ENCODE results near the gene SPRYD7. TPM values are rescaled to one million over a fixed set of nuclear protein-coding genes. Genes with fewer than 3 reads are reported as not detected.

The SPRYD7 gene
- total RNA-seq, 1 experiment from 2014 or later = 6.2 TPM

GRCh38 chr13:49874430-49874829, 61.7 kb downstream of the SPRYD7 start:
- Histone ChIP-seq H3K27me3 (ENCODE audit: control insufficient read depth, insufficient read depth, low read length) (no peaks in the 10 kb centered on the region), H3K36me3 (ENCODE audit: control insufficient read depth, insufficient read depth, low read length) (no peaks in the 10 kb centered on the region), H3K4me3 (ENCODE audit: low read depth in 2 of 2, low read length in 2 of 2) (no peak overlapping the region), H3K27ac (ENCODE audit: low read length) (no peak overlapping the region), H3K9me3 (ENCODE audit: control insufficient read depth, insufficient read depth, low read depth, low read length) (peaks cover 17% of the 10 kb centered on the region; the same call in 1 of the 2 replicates), H3K4me1 (ENCODE audit: control insufficient read depth, insufficient read depth, low read length) (no peaks in the 10 kb centered on the region)
- DNase-seq (ENCODE audit: low read depth, low spot score) (no peak), ATAC-seq (no peak)
- POLR2A ChIA-PET = no interaction called here
- in situ Hi-C loops (cut with HindIII; ENCODE audit: low pct_unique_long_range_greater_than_20kb, low sequenced_read_pairs) (no loop called here), intact Hi-C loops (cut with micrococcal nuclease; ENCODE audit: unreplicated experiment) (no loop called here)
- BruUV-seq (replicated peaks) = no TSS peak
- no peak for TF ChIP-seq POLR2AphosphoS5 (IDR thresholded peaks at IDR 0.05; ENCODE audit: low read depth, low read length)
- TF ChIP-seq SIN3A (IDR thresholded peaks at IDR 0.05; ENCODE audit: borderline replicate concordance, insufficient read depth, low read depth, low read length) = no peak
- TF ChIP-seq TCF7L2 (IDR thresholded peaks at IDR 0.05; ENCODE audit: low read depth, low read length) = no peak
- no peak for TF ChIP-seq CTCF (IDR thresholded peaks at IDR 0.05)
- CTCF ChIA-PET = no interaction called here

GRCh38 chr13:49869519-49869918, 66.6 kb downstream of the SPRYD7 start:
- no TSS peak for BruUV-seq (replicated peaks)
- H3K9me3 ChIP-seq (ENCODE audit: control insufficient read depth, insufficient read depth, low read depth, low read length) = peaks cover 4% of the 10 kb centered on the region; the same call in 1 of the 2 replicates
- in situ Hi-C loops (cut with HindIII; ENCODE audit: low pct_unique_long_range_greater_than_20kb, low sequenced_read_pairs) = no loop called here
- no peaks in the 10 kb centered on the region for H3K4me1 ChIP-seq (ENCODE audit: control insufficient read depth, insufficient read depth, low read length)
- H3K27ac ChIP-seq (ENCODE audit: low read length) = no peak overlapping the region
- POLR2A ChIA-PET = no interaction called here
- ATAC-seq (no peak), DNase-seq (ENCODE audit: low read depth, low spot score) (no peak)
- TF ChIP-seq REST (IDR thresholded peaks at IDR 0.05; ENCODE audit: insufficient read depth in 1 of 2, low read depth in 2 of 2, low read length in 1 of 2) (no peak), CTCF (IDR thresholded peaks at IDR 0.05) (peak; percentile 27)
- H3K36me3 ChIP-seq (ENCODE audit: control insufficient read depth, insufficient read depth, low read length) = no peaks in the 10 kb centered on the region
- no peak overlapping the region for H3K4me3 ChIP-seq (ENCODE audit: low read depth in 2 of 2, low read length in 2 of 2)
- intact Hi-C loops (cut with micrococcal nuclease; ENCODE audit: unreplicated experiment) = no loop called here
- CTCF ChIA-PET = no interaction called here
- H3K27me3 ChIP-seq (ENCODE audit: control insufficient read depth, insufficient read depth, low read length) = no peaks in the 10 kb centered on the region

GRCh38 chr13:49867834-49868233, 68.3 kb downstream of the SPRYD7 start:
- CTCF ChIA-PET = no interaction called here
- BruUV-seq (replicated peaks) = no TSS peak
- ATAC-seq (no peak), DNase-seq (ENCODE audit: low read depth, low spot score) (no peak)
- POLR2A ChIA-PET = no interaction called here
- H3K36me3 ChIP-seq (ENCODE audit: control insufficient read depth, insufficient read depth, low read length) = no peaks in the 10 kb centered on the region
- H3K4me3 ChIP-seq (ENCODE audit: low read depth in 2 of 2, low read length in 2 of 2) = no peak overlapping the region
- intact Hi-C loops (cut with micrococcal nuclease; ENCODE audit: unreplicated experiment) = no loop called here
- no peak for TF ChIP-seq TCF7L2 (IDR thresholded peaks at IDR 0.05; ENCODE audit: low read depth, low read length)
- no peak for TF ChIP-seq REST (IDR thresholded peaks at IDR 0.05; ENCODE audit: insufficient read depth in 1 of 2, low read depth in 2 of 2, low read length in 1 of 2)
- TF ChIP-seq POLR2AphosphoS5 (IDR thresholded peaks at IDR 0.05; ENCODE audit: low read depth, low read length) = no peak
- no peak for TF ChIP-seq SIN3A (IDR thresholded peaks at IDR 0.05; ENCODE audit: borderline replicate concordance, insufficient read depth, low read depth, low read length)
- no peak for TF ChIP-seq CTCF (IDR thresholded peaks at IDR 0.05)
- H3K9me3 ChIP-seq (ENCODE audit: control insufficient read depth, insufficient read depth, low read depth, low read length) = no peaks in the 10 kb centered on the region
- no peaks in the 10 kb centered on the region for H3K4me1 ChIP-seq (ENCODE audit: control insufficient read depth, insufficient read depth, low read length)
- no peak overlapping the region for H3K27ac ChIP-seq (ENCODE audit: low read length)
- no peaks in the 10 kb centered on the region for H3K27me3 ChIP-seq (ENCODE audit: control insufficient read depth, insufficient read depth, low read length)
- in situ Hi-C loops (cut with HindIII; ENCODE audit: low pct_unique_long_range_greater_than_20kb, low sequenced_read_pairs) = no loop called here

All from Panc1 (cell line).